Cardiac septum (tissue), 1 donor: Measurements from ENCODE around the gene CCDC188. TPM values are rescaled to one million over a fixed set of nuclear protein-coding genes. Genes with fewer than 3 reads are reported as not detected.

Experiments used
- DNase-seq: peaks from one replicate; pipeline ENCODE4 v3.0.0-alpha.2; 2020; ENCODE audit warnings: low spot score
- intact Hi-C: fragments of 100-400 bp; cut with DNase I; formaldehyde crosslinking; loops from one replicate; pipeline ENCODE4 v1.14.0; 2022
- total RNA-seq: library from RNA; stranded (reverse); fragmentation: NEBNext Ultra II Directional; extraction: Animal tissue kit (Norgen Biotek cat#: 25700); gene quantifications from one replicate; pipeline ENCODE4 v1.2.1, GENCODE V29; 2021
- donor health status: DM: no; HTN: no; CAD: no.

Gene CCDC188
- total RNA-seq, 1 donor from 2014 or later: 0.67 TPM

DNA sequence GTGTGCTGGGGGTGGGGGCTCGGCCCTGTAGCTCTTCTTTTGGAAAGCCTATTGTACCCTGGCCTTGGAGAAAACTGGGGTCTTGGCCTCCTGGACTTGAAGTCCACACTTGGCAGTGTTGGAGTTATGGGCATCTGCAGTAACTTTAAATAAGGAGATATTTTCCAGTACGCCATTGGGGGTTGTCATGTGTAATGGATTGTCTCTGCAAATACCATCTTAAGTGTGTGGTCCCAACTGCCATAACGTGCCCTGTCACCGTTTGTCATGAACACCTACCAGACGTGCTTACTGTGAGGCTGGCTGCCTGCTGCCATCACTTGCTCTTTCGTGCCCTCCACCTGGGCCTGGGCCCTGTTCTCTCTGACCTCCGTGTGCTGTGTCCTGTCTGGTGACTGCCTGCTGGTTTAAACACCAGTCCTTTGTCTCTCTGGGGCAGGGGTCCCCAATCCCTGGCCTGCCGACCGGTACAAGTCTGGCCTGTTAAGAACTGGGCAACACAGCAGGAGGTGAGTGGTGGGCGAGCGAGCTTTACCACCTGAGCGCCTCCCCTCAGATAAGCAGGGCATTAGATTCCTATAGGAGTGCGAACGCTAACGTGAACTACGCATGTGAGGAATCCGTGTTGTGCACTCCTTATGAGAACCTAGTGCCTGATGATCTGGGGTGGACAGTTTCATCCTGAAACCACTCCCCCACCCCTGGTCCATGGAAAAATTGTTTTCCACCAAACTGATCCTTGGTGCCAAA is 22.8 kb downstream of the CCDC188 start:
- no peak for DNase-seq
- intact Hi-C loops: no loop called here

- intact Hi-C loops: no loop called here
- DNase-seq: no peak
Measured at GRCh38 chr22:20127318-20127868, 23.5 kb downstream of the CCDC188 start.

- intact Hi-C loops: no loop called here
Measured at GRCh38 chr22:20126284-20127029, 24.4 kb downstream of the CCDC188 start.

GRCh38 chr22:20125201-20126174 is 25.4 kb downstream of the CCDC188 start:
- no peak for DNase-seq
- intact Hi-C loops: no loop called here

More at GRCh38 chr22:20126284-20127029, 24.4 kb downstream of the CCDC188 start:
- DNase-seq: no peak

DNA sequence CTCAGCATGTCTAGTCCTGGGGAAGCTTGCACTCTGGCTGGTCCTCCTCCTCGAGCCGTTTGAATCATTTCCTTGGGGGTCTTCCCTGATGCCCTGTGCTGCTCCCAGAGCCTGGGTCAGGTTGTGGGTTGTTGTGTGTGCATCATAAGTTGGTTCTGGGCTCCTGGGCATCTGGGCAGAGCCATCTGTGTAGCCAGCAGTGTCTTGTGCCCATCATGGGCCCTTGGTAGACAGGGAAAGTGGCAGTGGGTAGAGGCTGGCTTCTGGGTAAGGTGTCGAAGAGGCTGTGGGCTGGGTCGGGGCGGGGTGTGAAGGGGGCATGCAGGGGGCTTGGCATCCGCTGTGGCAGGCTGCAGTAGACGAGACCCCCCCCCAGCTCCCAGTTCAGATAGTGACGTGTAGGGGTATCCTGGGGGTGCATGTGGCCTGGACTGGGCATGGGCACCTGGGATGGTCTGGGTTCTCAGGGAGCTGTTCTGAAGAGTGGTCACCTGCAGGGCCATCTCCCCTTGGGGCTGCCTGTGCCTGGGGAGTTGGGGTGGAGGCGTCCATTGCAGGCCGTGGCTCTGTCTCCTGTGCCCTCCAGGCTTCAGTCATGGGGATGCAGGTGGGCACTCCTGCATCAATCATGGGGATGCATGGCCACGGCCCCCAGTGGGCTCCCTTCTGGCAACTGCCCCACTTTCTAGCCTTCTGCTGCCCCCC is 26.6 kb downstream of the CCDC188 start:
- DNase-seq: no peak
- intact Hi-C loops: no loop called here

- DNase-seq: no peak
- intact Hi-C loops: no loop called here
Measured at GRCh38 chr22:20123366-20124082, 27.3 kb downstream of the CCDC188 start.

DNA sequence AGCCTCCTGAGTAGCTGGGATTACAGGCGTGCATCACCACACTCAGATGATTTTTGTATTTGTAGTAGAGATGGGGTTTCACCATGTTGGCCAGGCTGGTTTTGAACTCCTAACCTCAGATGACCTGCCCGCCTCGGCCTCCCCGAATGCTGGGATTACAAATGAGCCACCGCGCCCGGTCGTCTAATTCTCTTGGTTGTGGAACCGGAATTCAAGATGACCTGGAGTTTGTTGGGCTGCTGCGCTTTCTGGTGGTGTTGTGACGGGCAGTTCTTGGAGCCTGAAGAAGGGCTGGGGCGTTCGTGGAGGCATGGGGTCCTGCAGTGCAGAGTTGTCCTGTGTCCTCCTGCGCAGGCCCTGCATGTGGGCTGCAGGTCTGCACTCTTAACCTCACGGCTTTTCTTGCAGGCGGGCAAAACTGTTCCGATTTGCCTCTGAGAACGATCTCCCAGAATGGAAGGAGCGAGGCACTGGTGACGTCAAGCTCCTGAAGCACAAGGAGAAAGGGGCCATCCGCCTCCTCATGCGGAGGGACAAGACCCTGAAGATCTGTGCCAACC is 28.9 kb downstream of the CCDC188 start:
- intact Hi-C loops: no loop called here
- DNase-seq: no peak

DNA sequence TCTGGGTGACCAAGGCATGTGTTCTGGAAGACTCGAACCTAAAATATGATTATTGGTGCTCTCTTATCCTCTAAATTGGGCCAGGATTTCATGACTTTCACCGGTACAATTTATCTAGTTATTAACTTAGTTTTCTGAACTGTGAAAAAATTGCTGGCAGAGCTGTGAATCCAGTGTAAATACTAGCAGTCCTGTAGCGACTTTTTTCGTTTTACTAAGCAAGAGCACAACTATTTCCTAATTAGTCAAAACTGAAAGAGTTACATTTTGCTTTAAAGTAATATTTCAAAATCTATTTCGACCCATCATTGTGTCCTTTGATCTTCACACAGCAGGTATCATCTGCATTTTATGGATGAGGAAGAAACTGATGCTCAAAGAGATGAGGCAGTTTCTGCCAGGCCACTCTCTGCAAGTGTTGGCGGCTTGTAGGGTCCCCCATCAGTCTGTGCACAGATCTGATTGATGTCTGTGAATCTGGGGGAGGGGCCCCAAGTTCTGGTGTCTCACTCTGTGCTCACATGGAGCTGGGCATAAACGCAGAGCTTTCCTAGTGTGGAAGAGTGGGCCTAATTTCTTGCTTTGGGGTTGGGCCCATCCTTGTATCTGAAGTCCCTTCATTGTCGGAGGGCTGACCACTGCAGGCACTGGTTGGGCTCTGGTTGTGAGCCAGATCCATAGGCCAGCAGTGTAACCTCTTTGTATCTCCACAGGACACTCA is 32.4 kb downstream of the CCDC188 start:
- intact Hi-C loops: loop anchor here (5.0 to 10.0 kb wide), 2 partner anchors 96 to 264 kb away; partner anchors contain the start of genes GNB1L, RTL10 and TANGO2
- DNase-seq: no peak

GRCh38 chr22:20117633-20118299 is 33.1 kb downstream of the CCDC188 start:
- intact Hi-C loops: loop anchor here (1.0 to 10.0 kb wide), 3 partner anchors 38 to 263 kb away; partner anchors contain the start of genes GNB1L, RTL10 and TANGO2
- DNase-seq: no peak

- intact Hi-C loops: loop anchor here (1.0 to 10.0 kb wide), 3 partner anchors 38 to 262 kb away; partner anchors contain the start of genes GNB1L, RTL10 and TANGO2
Measured at GRCh38 chr22:20116951-20117632, 33.8 kb downstream of the CCDC188 start, which contains the start of gene TRMT2A. TRMT2A (minus strand) TSS chr22:20117226; CDS start chr22:20116906, 320 bp downstream.

DNA sequence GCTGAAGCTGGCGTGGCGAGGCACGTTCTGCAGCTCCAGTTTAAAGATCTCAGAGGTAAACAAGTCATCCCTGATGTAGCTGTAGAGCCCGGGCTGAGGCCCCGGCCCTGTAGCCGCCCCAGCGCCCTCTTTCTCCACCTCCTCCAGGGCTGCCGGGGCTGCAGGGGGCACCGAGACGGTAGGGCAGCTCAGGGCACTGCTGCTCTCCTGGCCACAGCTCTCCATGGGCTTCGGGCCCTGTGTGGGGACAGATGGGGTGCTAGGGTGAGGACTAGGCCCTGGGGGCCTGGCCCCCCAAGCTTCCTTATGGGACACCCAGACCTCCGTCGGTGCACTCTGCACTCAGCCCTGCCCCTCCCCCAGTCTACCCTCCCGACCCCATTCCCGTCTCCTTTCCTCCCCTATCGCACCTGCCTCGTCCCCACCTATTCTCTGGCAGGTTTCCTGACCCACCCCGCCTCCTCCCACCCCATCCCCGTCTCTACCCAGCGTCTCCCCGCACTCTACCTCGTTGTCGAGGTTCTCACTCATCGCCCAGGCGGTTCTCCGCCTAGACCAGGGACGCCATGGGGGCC is 34.4 kb downstream of the CCDC188 start:
- DNase-seq: no peak
- intact Hi-C loops: loop anchor here (5.0 to 10.0 kb wide), 2 partner anchors 94 to 262 kb away; partner anchors contain the start of genes GNB1L, RTL10 and TANGO2

More at GRCh38 chr22:20116951-20117632, 33.8 kb downstream of the CCDC188 start, which contains the start of gene TRMT2A:
- peak; percentile 98 for DNase-seq

DNA sequence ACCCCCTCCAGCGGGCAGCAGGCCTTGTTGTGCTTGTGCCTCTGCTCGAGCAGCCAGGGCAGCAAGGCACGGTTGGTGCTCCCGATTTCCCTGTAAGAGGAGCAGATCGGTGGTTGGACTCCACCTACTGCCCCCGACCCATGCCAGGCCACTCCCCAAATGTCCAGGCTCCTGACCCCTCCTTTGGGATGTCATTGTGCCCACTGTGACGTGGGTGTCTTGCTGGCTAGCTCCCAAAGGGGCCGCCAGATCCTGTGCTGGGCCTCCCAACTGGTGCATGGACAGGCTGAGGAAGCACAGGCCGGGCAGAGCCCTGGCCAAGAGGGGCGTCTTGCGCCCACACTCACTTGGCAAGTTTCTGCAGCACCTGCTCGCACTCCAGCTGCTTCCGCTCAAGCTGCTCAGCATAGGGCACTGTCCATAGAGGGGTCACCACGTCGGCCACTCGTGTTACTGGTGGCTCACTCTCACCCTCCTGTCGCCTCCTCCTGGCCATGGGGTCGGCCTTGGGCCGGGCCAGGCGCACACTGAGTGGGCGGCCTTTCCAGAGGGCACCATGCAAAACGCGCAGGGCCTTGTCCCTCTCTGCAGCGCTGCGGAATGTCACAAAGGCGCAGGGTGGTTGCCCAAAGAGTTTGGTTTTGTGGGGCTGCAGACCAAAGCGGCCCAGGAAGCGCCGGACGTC is 35.0 kb downstream of the CCDC188 start, which contains the start of gene RANBP1:
Gene RANBP1, plus strand, starts transcription at position 414 of the 685 bp plus-strand sequence. Its CDS starts 81 bp downstream, at position 495.
- DNase-seq: no peak
- intact Hi-C loops: loop anchor here (5.0 to 10.0 kb wide), 2 partner anchors 94 to 261 kb away; partner anchors contain the start of genes GNB1L, RTL10 and TANGO2

- intact Hi-C loops: loop anchor here (5.0 to 10.0 kb wide), 2 partner anchors 92 to 260 kb away; partner anchors contain the start of genes GNB1L, RTL10 and TANGO2
Measured at GRCh38 chr22:20114506-20115475, 36.1 kb downstream of the CCDC188 start.

More at GRCh38 chr22:20114506-20115475, 36.1 kb downstream of the CCDC188 start:
- DNase-seq: no peak
